ENCODE data around the gene AVEN.
"Not testable (repeated sequence)": the region's sequence is repeated elsewhere in the genome, so short reads cannot be mapped to it uniquely, and the experiment has no call there.

The AVEN gene

DNA sequence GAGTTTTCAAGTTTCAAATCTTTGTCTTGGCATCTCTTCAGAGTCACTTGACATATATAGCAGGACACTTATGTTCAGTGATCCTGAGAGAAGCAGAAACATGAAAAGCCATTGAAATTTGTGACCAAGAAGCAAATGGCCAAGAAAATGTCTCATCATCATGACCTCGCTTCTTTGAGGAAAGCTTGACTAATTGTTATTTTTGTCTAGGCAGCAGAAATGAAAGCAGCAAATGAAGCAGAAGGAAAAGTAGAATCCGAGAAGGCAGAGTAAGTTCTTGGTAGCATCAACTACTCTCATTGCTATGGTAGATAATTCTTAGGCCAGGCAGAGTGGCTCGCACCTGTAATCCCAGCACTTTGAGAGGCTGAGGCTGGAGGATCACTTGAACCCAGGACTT is 198.4 kb downstream of the AVEN start:
- DNase-seq, result no peak

DNA sequence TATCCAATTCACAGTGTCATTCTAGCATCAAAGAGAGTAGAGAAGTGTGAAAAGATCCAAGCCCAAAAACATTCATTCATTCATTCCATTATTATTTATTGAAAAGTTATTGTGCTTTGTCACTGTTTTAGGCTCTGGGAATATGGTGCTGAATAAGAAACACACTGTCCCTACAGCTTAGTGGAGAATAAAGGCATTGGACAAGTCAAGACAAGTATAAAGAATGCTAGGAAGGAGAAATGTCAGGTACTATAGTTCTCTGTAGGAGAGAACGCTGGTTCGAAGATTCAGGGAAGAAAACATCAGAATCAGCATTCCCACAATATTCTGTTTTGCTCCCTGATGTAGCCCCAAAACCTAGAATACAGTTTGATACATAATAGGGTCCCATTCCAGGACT is 199.5 kb downstream of the AVEN start:
- no peak for DNase-seq

- DNase-seq, result no peak
These were observed 201.7 kb downstream of the AVEN start for GRCh38 chr15:33837294-33837693.

DNA sequence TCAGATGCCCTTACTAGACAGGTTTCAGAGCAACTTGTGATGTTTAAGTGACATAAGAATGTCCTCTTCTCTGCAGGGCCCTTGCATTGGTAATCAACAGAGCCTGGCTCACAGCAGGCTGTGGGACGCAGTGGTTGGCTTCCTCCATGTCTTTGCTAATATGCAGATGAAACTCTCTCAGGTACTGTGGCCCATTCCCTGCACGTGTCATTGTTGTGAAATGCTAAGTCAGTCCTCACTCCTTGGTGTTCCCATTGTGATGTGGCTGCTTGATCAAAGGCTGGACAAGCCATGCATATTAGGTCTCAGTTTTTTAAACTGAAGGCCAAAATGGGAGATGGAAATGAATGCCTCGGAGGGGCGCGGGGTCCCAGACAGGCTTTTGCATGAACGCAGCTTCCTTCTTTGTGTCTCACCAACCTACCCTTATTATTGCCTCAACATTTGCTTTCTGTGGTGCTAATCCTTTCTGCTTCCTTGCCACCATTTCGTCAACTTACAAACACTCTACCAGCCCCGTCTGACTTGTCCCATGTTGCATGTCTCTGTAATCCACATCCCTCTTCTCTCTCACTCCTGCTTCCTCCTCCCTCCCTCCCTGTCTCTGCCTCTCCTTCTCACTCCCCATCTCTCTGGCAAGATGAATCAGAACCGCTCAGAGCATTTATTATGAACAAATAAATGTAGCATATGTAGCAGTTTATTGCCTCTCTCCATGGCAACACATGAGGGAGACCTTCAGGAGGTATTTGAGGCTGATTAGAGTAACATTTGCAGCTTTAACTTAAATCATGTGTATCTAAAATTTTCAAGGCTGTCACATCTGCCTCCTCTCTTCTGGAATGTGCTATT is 203.9 kb downstream of the AVEN start:
- no peak for DNase-seq

DNA sequence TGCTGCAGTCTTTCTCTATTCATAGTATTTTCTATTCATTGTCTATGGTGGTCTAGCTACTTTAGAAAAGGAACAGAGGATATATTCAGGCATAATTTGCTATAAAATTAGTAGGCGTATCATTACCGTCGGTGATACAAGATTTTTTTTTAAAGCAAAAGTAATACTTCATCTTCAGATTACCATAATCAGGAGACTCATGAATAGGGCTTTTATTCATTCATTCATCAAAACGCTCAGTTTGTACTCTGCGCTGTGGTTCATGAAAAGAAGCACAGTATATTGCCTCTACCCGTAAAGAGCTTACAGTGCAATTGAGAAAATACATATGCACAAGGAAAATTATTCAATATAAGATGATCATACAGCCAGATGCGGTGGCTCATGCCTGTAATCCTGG is 207.4 kb downstream of the AVEN start:
- DNase-seq, result no peak

GRCh38 chr15:33830351-33830750 is 208.7 kb downstream of the AVEN start:
- DNase-seq, result no peak

GRCh38 chr15:33826201-33826600 is 212.8 kb downstream of the AVEN start:
- DNase-seq, result no peak

DNA sequence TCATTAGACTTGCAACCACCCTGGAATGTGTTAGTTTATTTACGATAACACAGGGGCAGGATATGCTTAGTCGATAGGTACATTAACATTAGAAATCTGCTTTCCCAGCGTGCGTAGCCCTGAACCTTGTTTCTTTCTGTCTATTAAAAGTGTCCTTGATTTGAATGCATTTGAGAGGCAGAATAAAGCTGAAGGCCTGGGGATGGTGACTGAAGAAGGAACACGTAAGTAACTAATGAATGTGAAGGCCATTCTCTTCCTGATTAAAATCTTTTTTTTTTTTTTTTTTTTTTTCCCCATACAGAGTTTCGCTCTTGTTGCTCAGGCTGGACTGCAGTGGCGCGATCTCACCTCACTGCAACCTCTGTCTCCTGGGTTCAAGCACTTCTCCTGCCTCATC is 213.6 kb downstream of the AVEN start:
- DNase-seq, result no peak

GRCh38 chr15:33823119-33823518 is 215.9 kb downstream of the AVEN start:
- no peak for DNase-seq

- no peak for DNase-seq
These were observed 216.5 kb downstream of the AVEN start for GRCh38 chr15:33822479-33822878.

- DNase-seq, result not testable (repeated sequence)
These were observed 219.5 kb downstream of the AVEN start for GRCh38 chr15:33819499-33819898.

Data from NCI-H345 (cell line).